B cell (primary cell): ENCODE measurements around the gene FBXO10. TPM values are rescaled to one million over a fixed set of nuclear protein-coding genes. Genes with fewer than 3 reads are reported as not detected.

ENCODE experiments used
- ATAC-seq: fragments of 200-7000 bp; cut with Tn5 transposase; one replicate; pipeline ENCODE4 v1.10.0; 2021; ENCODE audit warnings: low read depth, mild to moderate bottlenecking, moderate number of reproducible peaks, moderate library complexity
- CTCF ChIA-PET: fragments of 350-600 bp; sonication (Branson Sonifier 250); formaldehyde crosslinking; loops from one replicate; lab custom pipeline; 2021; ENCODE audit warnings: antibody characterized with exemption, inconsistent platforms; lab: Charles Lee
- POLR2A ChIA-PET: fragments of 350-600 bp; sonication (Branson Sonifier 250); formaldehyde crosslinking; loops from one replicate; lab custom pipeline; 2021; ENCODE audit warnings: antibody characterized with exemption; lab: Charles Lee
- DNase-seq: peaks from one replicate; pipeline ENCODE4 v3.0.0; 2013
- H2AFZ ChIP-seq: 2 replicates; pipeline ENCODE4 v1.6.1; 2012; ENCODE audit warnings: mild to moderate bottlenecking, low read depth, low read length; ENCODE audit not compliant: insufficient read depth, poor library complexity, severe bottlenecking
- H3K27ac ChIP-seq, 2 donors: 1 replicate in 1 of 2; 2 replicates in 1 of 2; pipeline ENCODE4 v1.5.1; 2012 to 2013; ENCODE audit warnings: low read length in 2 of 2, mild to moderate bottlenecking in 2 of 2, moderate library complexity in 1 of 2
- H3K27me3 ChIP-seq, 4 experiments: fragments of 200-600 bp in 1 of 4; sonication (generic) in 1 of 4; replicated peaks in 1 of 4; 1 replicate in 2 of 4; 2 replicates in 2 of 4; pipeline versions ENCODE4 v1.6.1 to v1.7.0; 2013 to 2016; ENCODE audit warnings: low read length in 3 of 4, mild to moderate bottlenecking in 2 of 4, mixed read lengths in 1 of 4, moderate library complexity in 1 of 4; ENCODE audit not compliant: insufficient read depth in 4 of 4, control insufficient read depth in 3 of 4; ENCODE audit errors: control extremely low read depth in 1 of 4
- H3K36me3 ChIP-seq, 2 experiments: replicated peaks in 1 of 2; 1 replicate in 1 of 2; 2 replicates in 1 of 2; pipeline versions ENCODE4 v1.6.1 to v1.7.1; 2013; ENCODE audit warnings: low read length in 1 of 2; ENCODE audit not compliant: insufficient read depth in 2 of 2, control insufficient read depth in 1 of 2; ENCODE audit errors: control extremely low read depth in 1 of 2, extremely low read depth in 1 of 2
- H3K4me1 ChIP-seq, 2 donors: fragments of 200-600 bp in 1 of 2; sonication (generic) in 1 of 2; 1 replicate in 1 of 2; 2 replicates in 1 of 2; pipeline versions ENCODE4 v1.5.1 to v1.6.1; 2013 to 2017; ENCODE audit warnings: low read length in 2 of 2; ENCODE audit not compliant: control insufficient read depth in 2 of 2, insufficient read depth in 2 of 2
- H3K4me2 ChIP-seq: replicated peaks from 2 replicates; pipeline ENCODE3; 2012; ENCODE audit warnings: mild to moderate bottlenecking, low read depth, low read length; ENCODE audit not compliant: poor library complexity, severe bottlenecking
- H3K4me3 ChIP-seq, 5 experiments: fragments of 200-600 bp in 1 of 5; sonication (generic) in 1 of 5; 1 replicate in 3 of 5; 2 replicates in 2 of 5; pipeline versions ENCODE4 v1.5.1 to v1.7.0; 2011 to 2016; ENCODE audit warnings: low read length in 4 of 5, mild to moderate bottlenecking in 4 of 5, low read depth in 2 of 5, control low read depth in 1 of 5, moderate library complexity in 1 of 5; ENCODE audit not compliant: insufficient read depth in 1 of 5; ENCODE audit errors: control extremely low read depth in 1 of 5, extremely low read depth in 1 of 5
- H3K79me2 ChIP-seq: fragments of 200-600 bp; sonication (generic); one replicate; pipeline ENCODE4 v1.6.0; 2016; ENCODE audit warnings: low read length; ENCODE audit not compliant: control insufficient read depth, insufficient read depth
- H3K9ac ChIP-seq: fragments of 200-600 bp; sonication (generic); 2 replicates; pipeline ENCODE4 v1.6.1; 2017; ENCODE audit warnings: mild to moderate bottlenecking, low read length, moderate library complexity
- H3K9me3 ChIP-seq, 3 donors: one replicate each; pipeline versions ENCODE4 v1.6.1 to v1.7.1; 2013; ENCODE audit warnings: low read length in 2 of 3; ENCODE audit not compliant: control insufficient read depth in 2 of 3, insufficient read depth in 1 of 3; ENCODE audit errors: control extremely low read depth in 1 of 3
- H4K20me1 ChIP-seq: 2 replicates; pipeline ENCODE4 v1.6.0; 2012; ENCODE audit warnings: mild to moderate bottlenecking, low read length; ENCODE audit not compliant: insufficient read depth, control insufficient read depth, poor library complexity, severe bottlenecking
- H3K27ac Mint-ChIP-seq: one replicate; pipeline ENCODE4 v1.8.0; 2021; ENCODE audit warnings: mixed read lengths
- H3K27me3 Mint-ChIP-seq: one replicate; pipeline ENCODE4 v1.8.0; 2021; ENCODE audit warnings: mixed read lengths
- H3K4me1 Mint-ChIP-seq: one replicate; pipeline ENCODE4 v1.8.0; 2021; ENCODE audit warnings: mixed read lengths
- H3K4me3 Mint-ChIP-seq: one replicate; pipeline ENCODE4 v1.8.0; 2021; ENCODE audit warnings: mixed read lengths
- H3K9me3 Mint-ChIP-seq: one replicate; pipeline ENCODE4 v1.8.0; 2022; ENCODE audit warnings: mixed read lengths; ENCODE audit not compliant: insufficient read depth
- CTCF ChIP-seq: fragments of 200-600 bp; IDR thresholded peaks from one replicate; pipeline ENCODE4 v1.8.0; 2022; ENCODE audit warnings: antibody characterized with exemption, mild to moderate bottlenecking
- EZH2 ChIP-seq: IDR thresholded peaks from 2 replicates; pipeline ENCODE4 v1.6.1; 2012; ENCODE audit warnings: borderline replicate concordance, low read depth, mild to moderate bottlenecking, moderate library complexity, low read length; ENCODE audit not compliant: insufficient read depth, poor library complexity, severe bottlenecking
- WGBS: methylation state at CpG from one replicate; pipeline ENCODE4 v1.1.5; 2013; ENCODE audit warnings: missing lambda C conversion rate; ENCODE audit not compliant: insufficient coverage; 5-methylcytosine and 5-hydroxymethylcytosine counted together
- intact Hi-C: fragments of 100-400 bp; cut with micrococcal nuclease; formaldehyde crosslinking; loops from one replicate; pipeline ENCODE4 v1.10.0; 2022
- polyA plus RNA-seq: library from polyadenylated mRNA; depleted of rRNA; stranded (reverse); fragments of >200 nt; gene quantifications from 2 replicates; pipeline ENCODE4 v1.2.3, GENCODE V29; 2012
- total RNA-seq, 2 donors: library from RNA; stranded (reverse); fragments of 120-200 nt in 1 of 2; gene quantifications; 1 replicate in 1 of 2; 2 replicates in 1 of 2; pipeline versions ENCODE4 v1.2.3 to v1.2.4, GENCODE V29; 2013 to 2022

The FBXO10 gene
- total and polyA plus RNA-seq, 2 donors (not counting 1 experiment from before 2014, with no cell fraction given): 18.6 to 67.3 TPM

- no peaks in the 10 kb centered on the region for H3K27me3 ChIP-seq
- H4K20me1 ChIP-seq: no peaks in the 10 kb centered on the region
- ChIA-PET CTCF (interaction anchor here (1.1 kb wide), 1 partner anchor 8 kb away, joined by 3 read pairs; no protein-coding TSS in a partner anchor), POLR2A (no interaction called here)
- no peak overlapping the region for H3K27ac ChIP-seq
- 96% methylated on average over 10 of the region's 12 CpGs for WGBS
- H3K4me3 ChIP-seq: no peak overlapping the region
- H3K9me3 Mint-ChIP-seq: no peaks in the 10 kb centered on the region
- no peak for TF ChIP-seq CTCF
- H3K4me1 ChIP-seq: no peaks in the 10 kb centered on the region
- H3K36me3 ChIP-seq: no peaks in the 10 kb centered on the region
- no peaks in the 10 kb centered on the region for H3K4me1 Mint-ChIP-seq
- intact Hi-C loops: no loop called here
- H3K4me3 Mint-ChIP-seq: no peak overlapping the region
- no peaks in the 10 kb centered on the region for H3K9me3 ChIP-seq
- no peak overlapping the region for H3K4me2 ChIP-seq
- H2AFZ ChIP-seq: no peak overlapping the region
- H3K9ac ChIP-seq: no peak overlapping the region
- H3K27me3 Mint-ChIP-seq: no peaks in the 10 kb centered on the region
- no peak overlapping the region for H3K27ac Mint-ChIP-seq
- DNase-seq (no peak), ATAC-seq (no peak)
- H3K79me2 ChIP-seq: no peaks in the 10 kb centered on the region
Observed at GRCh38 chr9:37625758-37626147, 49.6 kb upstream of the FBXO10 start.

GRCh38 chr9:37625036-37625757, 49.0 kb upstream of the FBXO10 start:
- POLR2A ChIA-PET: no interaction called here
- no peak overlapping the region for H3K4me3 ChIP-seq
- H3K9me3 ChIP-seq: no peaks in the 10 kb centered on the region
- Mint-ChIP-seq H3K4me3 (no peak overlapping the region), H3K4me1 (no peaks in the 10 kb centered on the region), H3K27ac (no peak overlapping the region), H3K9me3 (no peaks in the 10 kb centered on the region), H3K27me3 (no peaks in the 10 kb centered on the region)
- no peaks in the 10 kb centered on the region for H4K20me1 ChIP-seq
- H3K4me2 ChIP-seq: no peak overlapping the region
- CTCF ChIA-PET: interaction anchor here (1.1 kb wide), 1 partner anchor 9 kb away, joined by 3 read pairs; no protein-coding TSS in a partner anchor
- no peaks in the 10 kb centered on the region for H3K27me3 ChIP-seq
- DNase-seq (no peak), ATAC-seq (no peak)
- no peak overlapping the region for H3K27ac ChIP-seq
- 39% methylated on average over 5 of the region's 5 CpGs for WGBS
- no peak overlapping the region for H2AFZ ChIP-seq
- intact Hi-C loops: no loop called here
- H3K36me3 ChIP-seq: no peaks in the 10 kb centered on the region
- H3K79me2 ChIP-seq: no peaks in the 10 kb centered on the region
- no peak overlapping the region for H3K9ac ChIP-seq
- no peaks in the 10 kb centered on the region for H3K4me1 ChIP-seq
- TF ChIP-seq CTCF (no peak), EZH2 (no peak)
